Right kidney (tissue), 1 donor: ENCODE data around the gene SPATA13.
"Not testable (repeated sequence)": the region's sequence is repeated elsewhere in the genome, so short reads cannot be mapped to it uniquely, and the experiment has no call there.

Experiments used
- DNase-seq: peaks from one replicate; pipeline ENCODE4 v3.0.0-alpha.2; 2016

SPATA13 gene

GRCh38 chr13:24195626-24196025 lies 35.1 kb downstream of the SPATA13 start:
- DNase-seq, result no peak

GRCh38 chr13:24196593-24197197 lies 36.2 kb downstream of the SPATA13 start:
- no peak for DNase-seq

GRCh38 chr13:24199016-24199415 lies 38.5 kb downstream of the SPATA13 start:
- no peak for DNase-seq

GRCh38 chr13:24202215-24202614 lies 41.7 kb downstream of the SPATA13 start:
- no peak for DNase-seq

GRCh38 chr13:24203273-24203672 lies 42.8 kb downstream of the SPATA13 start:
- DNase-seq, result no peak

GRCh38 chr13:24203811-24204210 lies 43.3 kb downstream of the SPATA13 start:
- no peak for DNase-seq

GRCh38 chr13:24205076-24205475 lies 44.6 kb downstream of the SPATA13 start:
- not testable (repeated sequence) for DNase-seq

- DNase-seq, result no peak
Observed at GRCh38 chr13:24207841-24208667, 47.5 kb downstream of the SPATA13 start.

GRCh38 chr13:24209138-24209537 lies 48.6 kb downstream of the SPATA13 start:
- no peak for DNase-seq

- DNase-seq, result no peak
Observed at GRCh38 chr13:24212254-24212653, 51.7 kb downstream of the SPATA13 start.

- DNase-seq, result no peak
Observed at GRCh38 chr13:24212674-24213073, 52.2 kb downstream of the SPATA13 start.

GRCh38 chr13:24213932-24214331 lies 53.4 kb downstream of the SPATA13 start:
- no peak for DNase-seq

GRCh38 chr13:24214528-24214927 lies 54.0 kb downstream of the SPATA13 start:
- DNase-seq, result no peak

GRCh38 chr13:24215126-24215525 lies 54.6 kb downstream of the SPATA13 start:
- DNase-seq, result no peak

GRCh38 chr13:24215732-24216131 lies 55.2 kb downstream of the SPATA13 start:
- no peak for DNase-seq

- no peak for DNase-seq
Observed at GRCh38 chr13:24216176-24216575, 55.7 kb downstream of the SPATA13 start.

- not testable (repeated sequence) for DNase-seq
Observed at GRCh38 chr13:24216779-24217178, 56.3 kb downstream of the SPATA13 start.

GRCh38 chr13:24217601-24218281 lies 57.2 kb downstream of the SPATA13 start:
- DNase-seq, result peak; percentile 14

GRCh38 chr13:24218338-24218737 lies 57.8 kb downstream of the SPATA13 start:
- DNase-seq, result no peak

- DNase-seq, result no peak
Observed at GRCh38 chr13:24218977-24219376, 58.5 kb downstream of the SPATA13 start.

- peak; percentile 44 for DNase-seq
Observed at GRCh38 chr13:24220086-24220703, 59.7 kb downstream of the SPATA13 start.

GRCh38 chr13:24221007-24221406 lies 60.5 kb downstream of the SPATA13 start:
- DNase-seq, result no peak

GRCh38 chr13:24222756-24223155 lies 62.2 kb downstream of the SPATA13 start:
- DNase-seq, result no peak
